H1 (cell line): ENCODE results near the gene ETFDH. TPM values are rescaled to one million over a fixed set of nuclear protein-coding genes. Genes with fewer than 3 reads are reported as not detected.

ENCODE experiments used
- CHD2 ChIP-seq: IDR thresholded peaks from 2 replicates; pipeline ENCODE4 v1.6.1; 2012; ENCODE audit warnings: low read length, improper control_type of control experiment
- CREB1 ChIP-seq: IDR thresholded peaks from 2 replicates; pipeline ENCODE4 v1.6.1; 2012; ENCODE audit warnings: inconsistent platforms
- EP300 ChIP-seq, 2 experiments: IDR thresholded peaks; 1 replicate in 1 of 2; 2 replicates in 1 of 2; pipeline ENCODE4 v1.6.1; 2011 to 2012; ENCODE audit warnings: low read depth in 2 of 2, low read length in 2 of 2, mild to moderate bottlenecking in 2 of 2, borderline replicate concordance in 1 of 2, inconsistent platforms in 1 of 2, moderate library complexity in 1 of 2
- FOSL1 ChIP-seq: IDR thresholded peaks from 2 replicates; pipeline ENCODE4 v1.6.1; 2011; ENCODE audit warnings: mild to moderate bottlenecking, low read depth, low read length, moderate library complexity; ENCODE audit not compliant: insufficient read depth
- GABPA ChIP-seq: IDR thresholded peaks from 2 replicates; pipeline ENCODE4 v1.6.1; 2011; ENCODE audit warnings: mild to moderate bottlenecking, low read length, moderate library complexity, borderline replicate concordance; ENCODE audit not compliant: insufficient read depth
- HDAC2 ChIP-seq, 2 experiments: fragments of 300-600 bp in 1 of 2; sonication (generic) in 1 of 2; IDR thresholded peaks; 2 replicates each; pipeline ENCODE4 v1.6.1; 2011 to 2012; ENCODE audit warnings: low read depth in 2 of 2, low read length in 2 of 2, mild to moderate bottlenecking in 2 of 2, moderate library complexity in 2 of 2, borderline replicate concordance in 1 of 2, inconsistent platforms in 1 of 2
- JUN ChIP-seq: IDR thresholded peaks from 2 replicates; pipeline ENCODE4 v1.6.1; 2011; ENCODE audit warnings: low read depth, mild to moderate bottlenecking, improper control_type of control experiment, low read length
- KDM1A ChIP-seq: fragments of 200-600, 300-600 bp; sonication (generic); IDR thresholded peaks from 2 replicates; pipeline ENCODE4 v1.7.1; 2016; ENCODE audit warnings: mild to moderate bottlenecking, low read length, borderline replicate concordance
- NANOG ChIP-seq: IDR thresholded peaks from 2 replicates; pipeline ENCODE4 v1.6.1; 2011; ENCODE audit warnings: low read length, low read depth, mild to moderate bottlenecking, inconsistent platforms; ENCODE audit not compliant: insufficient read depth, poor library complexity, severe bottlenecking
- NRF1 ChIP-seq: IDR thresholded peaks from 2 replicates; pipeline ENCODE4 v1.6.1; 2011; ENCODE audit warnings: mild to moderate bottlenecking, low read depth, low read length, improper control_type of control experiment
- POLR2AphosphoS5 ChIP-seq: IDR thresholded peaks from 2 replicates; pipeline ENCODE4 v1.6.1; 2011; ENCODE audit warnings: low read depth, low read length
- POU5F1 ChIP-seq: IDR thresholded peaks from 2 replicates; pipeline ENCODE4 v1.6.1; 2011; ENCODE audit warnings: low read depth, mild to moderate bottlenecking, low read length, moderate library complexity
- RFX5 ChIP-seq: IDR thresholded peaks from 2 replicates; pipeline ENCODE4 v1.6.1; 2011; ENCODE audit warnings: low read depth, low read length, improper control_type of control experiment, borderline replicate concordance
- RNF2 ChIP-seq: fragments of 200-900, 300-1000 bp; sonication (generic); IDR thresholded peaks from 2 replicates; pipeline ENCODE4 v1.7.1; 2016; ENCODE audit warnings: borderline replicate concordance, low read depth, mild to moderate bottlenecking, antibody characterized with exemption, low read length; ENCODE audit not compliant: poor library complexity, severe bottlenecking; ENCODE audit errors: missing control alignments
- SUZ12 ChIP-seq: fragments of 200-600 bp; sonication (generic); IDR thresholded peaks from 2 replicates; pipeline ENCODE4 v1.6.1; 2012; ENCODE audit warnings: mild to moderate bottlenecking, inconsistent platforms, low read length, moderate library complexity, mixed read lengths
- TAF1 ChIP-seq: IDR thresholded peaks from 2 replicates; pipeline ENCODE4 v1.6.1; 2011; ENCODE audit warnings: mild to moderate bottlenecking, low read depth, low read length
- polyA plus RNA-seq, 7 experiments: library from polyadenylated mRNA; depleted of rRNA in 3 of 7; stranded (reverse) in 5 of 7; unstranded in 2 of 7; fragments of >200 nt in 5 of 7; fragments of 200-250 nt in 2 of 7; gene quantifications; 1 replicate in 5 of 7; 2 replicates in 1 of 7; 4 replicates in 1 of 7; pipeline versions ENCODE4 v1.2.1 to v1.2.3, GENCODE V29; 2011 to 2013; ENCODE audit warnings: missing spikeins in 2 of 7, mixed read lengths in 2 of 7
- total RNA-seq: library from RNA; stranded (reverse); fragmentation: NEBNext Ultra II Directional; extraction: Animal tissue kit (Norgen Biotek cat#: 25700); gene quantifications from 2 replicates; pipeline ENCODE4 v1.2.1, GENCODE V29; 2021
- TF ChIP-seq, protein P1 (sequence below), 3 experiments: IDR thresholded peaks; 1 replicate in 2 of 3; 2 replicates in 1 of 3; pipeline versions ENCODE4 v1.5.1 to v1.6.1; 2011; ENCODE audit warnings: low read length in 3 of 3, mild to moderate bottlenecking in 3 of 3, inconsistent platforms in 2 of 3, low read depth in 1 of 3, moderate library complexity in 1 of 3; ENCODE audit not compliant: insufficient read depth in 1 of 3; ENCODE audit errors: control extremely low read depth in 1 of 3
- TF ChIP-seq, protein P2 (sequence below): IDR thresholded peaks from 2 replicates; pipeline ENCODE4 v1.6.1; 2012; ENCODE audit warnings: inconsistent platforms
- TF ChIP-seq, protein P3 (sequence below): IDR thresholded peaks from 2 replicates; pipeline ENCODE4 v1.6.1; 2012; ENCODE audit warnings: inconsistent platforms

The ETFDH gene
- total and polyA plus RNA-seq, 2 of the 8 experiments (the other 6 are each of a cell fraction or from before 2014, with no cell fraction given), result 11.3 to 15.7 TPM

- TF ChIP-seq, protein P1, sequence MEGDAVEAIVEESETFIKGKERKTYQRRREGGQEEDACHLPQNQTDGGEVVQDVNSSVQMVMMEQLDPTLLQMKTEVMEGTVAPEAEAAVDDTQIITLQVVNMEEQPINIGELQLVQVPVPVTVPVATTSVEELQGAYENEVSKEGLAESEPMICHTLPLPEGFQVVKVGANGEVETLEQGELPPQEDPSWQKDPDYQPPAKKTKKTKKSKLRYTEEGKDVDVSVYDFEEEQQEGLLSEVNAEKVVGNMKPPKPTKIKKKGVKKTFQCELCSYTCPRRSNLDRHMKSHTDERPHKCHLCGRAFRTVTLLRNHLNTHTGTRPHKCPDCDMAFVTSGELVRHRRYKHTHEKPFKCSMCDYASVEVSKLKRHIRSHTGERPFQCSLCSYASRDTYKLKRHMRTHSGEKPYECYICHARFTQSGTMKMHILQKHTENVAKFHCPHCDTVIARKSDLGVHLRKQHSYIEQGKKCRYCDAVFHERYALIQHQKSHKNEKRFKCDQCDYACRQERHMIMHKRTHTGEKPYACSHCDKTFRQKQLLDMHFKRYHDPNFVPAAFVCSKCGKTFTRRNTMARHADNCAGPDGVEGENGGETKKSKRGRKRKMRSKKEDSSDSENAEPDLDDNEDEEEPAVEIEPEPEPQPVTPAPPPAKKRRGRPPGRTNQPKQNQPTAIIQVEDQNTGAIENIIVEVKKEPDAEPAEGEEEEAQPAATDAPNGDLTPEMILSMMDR (IDR thresholded peaks at IDR 0.05; ENCODE audit: control extremely low read depth in 1 of 3, insufficient read depth in 1 of 3, low read depth in 1 of 3, low read length in 3 of 3), result no peak
- TF ChIP-seq CHD2 (no peak), NRF1 (no peak), EP300 (IDR thresholded peaks at IDR 0.05; ENCODE audit: borderline replicate concordance in 1 of 2, low read depth in 2 of 2, low read length in 2 of 2) (no peak), RNF2 (no peak), HDAC2 (IDR thresholded peaks at IDR 0.05; ENCODE audit: borderline replicate concordance in 1 of 2, low read depth in 2 of 2, low read length in 2 of 2) (no peak; a peak in 1 of 4 replicates), POU5F1 (no peak), GABPA (peak; percentile 94), TAF1 (peak; percentile 84), RFX5 (no peak), JUN (no peak), KDM1A (no peak), POLR2AphosphoS5 (no peak; the same call in none of the 2 replicates), FOSL1 (no peak), SUZ12 (no peak), CREB1 (peak; percentile 42; the same call in 1 of the 2 replicates), NANOG (no peak)
- TF ChIP-seq, protein P2, sequence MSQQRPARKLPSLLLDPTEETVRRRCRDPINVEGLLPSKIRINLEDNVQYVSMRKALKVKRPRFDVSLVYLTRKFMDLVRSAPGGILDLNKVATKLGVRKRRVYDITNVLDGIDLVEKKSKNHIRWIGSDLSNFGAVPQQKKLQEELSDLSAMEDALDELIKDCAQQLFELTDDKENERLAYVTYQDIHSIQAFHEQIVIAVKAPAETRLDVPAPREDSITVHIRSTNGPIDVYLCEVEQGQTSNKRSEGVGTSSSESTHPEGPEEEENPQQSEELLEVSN, result peak; percentile 94
- TF ChIP-seq, protein P3, sequence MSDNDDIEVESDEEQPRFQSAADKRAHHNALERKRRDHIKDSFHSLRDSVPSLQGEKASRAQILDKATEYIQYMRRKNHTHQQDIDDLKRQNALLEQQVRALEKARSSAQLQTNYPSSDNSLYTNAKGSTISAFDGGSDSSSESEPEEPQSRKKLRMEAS, result peak; percentile 98
These were observed 51.1 kb downstream of the ETFDH start, which contains the start of gene PPID (continued) for GRCh38 chr4:158722917-158723793.
